H1 (cell line): ENCODE results near the gene ADCY3. TPM values are rescaled to one million over a fixed set of nuclear protein-coding genes. Genes with fewer than 3 reads are reported as not detected.

Source experiments
- CHD1 ChIP-seq: IDR thresholded peaks from 2 replicates; pipeline ENCODE4 v1.6.1; 2012; ENCODE audit warnings: low read depth, low read length, improper control_type of control experiment
- HDAC2 ChIP-seq, 2 experiments: fragments of 300-600 bp in 1 of 2; sonication (generic) in 1 of 2; IDR thresholded peaks; 2 replicates each; pipeline ENCODE4 v1.6.1; 2011 to 2012; ENCODE audit warnings: low read depth in 2 of 2, low read length in 2 of 2, mild to moderate bottlenecking in 2 of 2, moderate library complexity in 2 of 2, borderline replicate concordance in 1 of 2, inconsistent platforms in 1 of 2
- JUND ChIP-seq: IDR thresholded peaks from 2 replicates; pipeline ENCODE4 v1.6.1; 2011; ENCODE audit warnings: mild to moderate bottlenecking, improper control_type of control experiment, low read length
- NANOG ChIP-seq: IDR thresholded peaks from 2 replicates; pipeline ENCODE4 v1.6.1; 2011; ENCODE audit warnings: low read length, low read depth, mild to moderate bottlenecking, inconsistent platforms; ENCODE audit not compliant: insufficient read depth, poor library complexity, severe bottlenecking
- SIN3A ChIP-seq, 2 experiments: IDR thresholded peaks in 1 of 2; conservative IDR thresholded peaks in 1 of 2; 2 replicates each; pipeline ENCODE4 v1.6.1; 2011 to 2012; ENCODE audit warnings: low read length in 2 of 2, improper control_type of control experiment in 1 of 2, low read depth in 1 of 2, mild to moderate bottlenecking in 1 of 2
- TAF1 ChIP-seq: IDR thresholded peaks from 2 replicates; pipeline ENCODE4 v1.6.1; 2011; ENCODE audit warnings: mild to moderate bottlenecking, low read depth, low read length
- TAF7 ChIP-seq: optimal IDR thresholded peaks from 2 replicates; pipeline ENCODE3; 2011; ENCODE audit warnings: low read depth, mild to moderate bottlenecking, inconsistent platforms, low read length, moderate library complexity, borderline replicate concordance
- polyA plus RNA-seq, 7 experiments: library from polyadenylated mRNA; depleted of rRNA in 3 of 7; stranded (reverse) in 5 of 7; unstranded in 2 of 7; fragments of >200 nt in 5 of 7; fragments of 200-250 nt in 2 of 7; gene quantifications; 1 replicate in 5 of 7; 2 replicates in 1 of 7; 4 replicates in 1 of 7; pipeline versions ENCODE4 v1.2.1 to v1.2.3, GENCODE V29; 2011 to 2013; ENCODE audit warnings: missing spikeins in 2 of 7, mixed read lengths in 2 of 7
- total RNA-seq: library from RNA; stranded (reverse); fragmentation: NEBNext Ultra II Directional; extraction: Animal tissue kit (Norgen Biotek cat#: 25700); gene quantifications from 2 replicates; pipeline ENCODE4 v1.2.1, GENCODE V29; 2021

The ADCY3 gene
- total and polyA plus RNA-seq, 2 of the 8 experiments (the other 6 are each of a cell fraction or from before 2014, with no cell fraction given): 45.1 to 52.9 TPM

DNA sequence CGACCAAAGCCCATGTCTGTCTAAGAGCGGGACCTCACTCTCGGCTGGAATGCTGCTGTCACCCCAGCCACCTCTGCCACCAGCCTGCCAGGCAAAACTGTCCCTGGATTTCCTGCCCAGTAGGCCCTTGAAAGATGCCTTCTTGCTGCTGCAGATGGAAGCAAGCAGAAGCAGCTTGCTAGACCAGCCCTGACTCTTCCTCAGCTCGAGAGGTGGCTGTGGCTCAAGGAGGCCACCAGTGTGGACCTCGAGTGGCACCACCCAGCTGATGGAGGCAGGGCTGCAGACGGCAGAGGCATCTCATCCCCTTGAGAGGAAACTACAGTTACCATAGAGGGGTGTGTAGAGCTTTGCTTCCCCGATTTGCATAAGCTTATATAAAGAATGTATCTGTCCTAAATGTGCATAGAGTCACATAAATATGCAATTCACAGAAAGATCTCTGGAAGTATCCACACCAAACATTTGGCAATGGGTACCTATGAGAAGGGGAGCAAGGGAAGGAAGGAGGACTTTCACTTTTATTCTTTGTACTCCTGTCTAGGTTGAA is 20.6 kb downstream of the ADCY3 start (continued):
- no peak for TF ChIP-seq NANOG
- TF ChIP-seq CHD1: no peak
- no peak for TF ChIP-seq HDAC2 (IDR thresholded peaks at IDR 0.05; ENCODE audit: borderline replicate concordance in 1 of 2, low read depth in 2 of 2, low read length in 2 of 2)
- TF ChIP-seq TAF7: no peak
- no peak for TF ChIP-seq JUND
- TF ChIP-seq TAF1: no peak
- no peak for TF ChIP-seq SIN3A (conservative IDR thresholded peaks at IDR 0.05 in 1 of 2, IDR thresholded peaks at IDR 0.05 in 1 of 2; ENCODE audit: low read depth in 1 of 2, low read length in 2 of 2)
- TF ChIP-seq, all 59 proteins: peak for 0
